ENCODE data around the gene ESAM.

The ESAM gene

GRCh38 chr11:124799348-124800225, 37.5 kb upstream of the ESAM start:
- peak overlapping the region; percentile 89 for H3K4me2 ChIP-seq
- peak overlapping the region; percentile 85 for H3K9ac ChIP-seq
- no peaks in the 10 kb centered on the region for H3K36me3 ChIP-seq
- H3K27me3 ChIP-seq, result no peaks in the 10 kb centered on the region
- H3K9me3 ChIP-seq, result no peaks in the 10 kb centered on the region
- peaks cover 36% of the 10 kb centered on the region for H3K4me1 ChIP-seq
- H4K20me1 ChIP-seq, result peaks cover 45% of the 10 kb centered on the region
- no peak for TF ChIP-seq Cebpa-rat (IDR thresholded peaks at IDR 0.05)
- peak overlapping the region; percentile 96 for H3K27ac ChIP-seq
- peak overlapping the region; percentile 79 for H3K4me3 ChIP-seq

GRCh38 chr11:124798991-124799347, 36.9 kb upstream of the ESAM start:
- Histone ChIP-seq H3K4me1 (peaks cover 36% of the 10 kb centered on the region), H3K4me2 (peak overlapping the region; percentile 89), H4K20me1 (peaks cover 51% of the 10 kb centered on the region), H3K27me3 (no peaks in the 10 kb centered on the region), H3K9me3 (no peaks in the 10 kb centered on the region), H3K36me3 (no peaks in the 10 kb centered on the region), H3K4me3 (peak overlapping the region; percentile 79), H3K9ac (peak overlapping the region; percentile 85), H3K27ac (peak overlapping the region; percentile 96)
- no peak for TF ChIP-seq Cebpa-rat (IDR thresholded peaks at IDR 0.05)

- H3K4me3 ChIP-seq, result no peak overlapping the region
- no peaks in the 10 kb centered on the region for H3K27me3 ChIP-seq
- no peak overlapping the region for H3K4me2 ChIP-seq
- H4K20me1 ChIP-seq, result peaks cover 78% of the 10 kb centered on the region
- H3K9ac ChIP-seq, result no peak overlapping the region
- no peaks in the 10 kb centered on the region for H3K36me3 ChIP-seq
- no peaks in the 10 kb centered on the region for H3K9me3 ChIP-seq
- no peak overlapping the region for H3K27ac ChIP-seq
- TF ChIP-seq Cebpa-rat (IDR thresholded peaks at IDR 0.05), result no peak
- peaks cover 36% of the 10 kb centered on the region for H3K4me1 ChIP-seq
Measured at GRCh38 chr11:124796312-124796711, 34.2 kb upstream of the ESAM start.

GRCh38 chr11:124793466-124794278, 31.6 kb upstream of the ESAM start:
- Histone ChIP-seq H3K27me3 (no peaks in the 10 kb centered on the region), H3K36me3 (no peaks in the 10 kb centered on the region), H3K4me1 (peaks cover 26% of the 10 kb centered on the region), H3K27ac (no peak overlapping the region), H3K4me3 (no peak overlapping the region), H4K20me1 (peaks cover 100% of the 10 kb centered on the region), H3K4me2 (no peak overlapping the region), H3K9me3 (no peaks in the 10 kb centered on the region), H3K9ac (no peak overlapping the region)
- no peak for TF ChIP-seq Cebpa-rat (IDR thresholded peaks at IDR 0.05)

GRCh38 chr11:124791626-124792341, 29.7 kb upstream of the ESAM start:
- H3K4me1 ChIP-seq, result peaks cover 9% of the 10 kb centered on the region; the same call in 1 of the 2 replicates

GRCh38 chr11:124788521-124788920, 26.4 kb upstream of the ESAM start:
- no peak overlapping the region for H3K27ac ChIP-seq
- no peaks in the 10 kb centered on the region for H3K36me3 ChIP-seq
- no peak overlapping the region for H3K4me3 ChIP-seq
- no peak overlapping the region for H3K4me2 ChIP-seq
- TF ChIP-seq Cebpa-rat (IDR thresholded peaks at IDR 0.05), result no peak
- H3K27me3 ChIP-seq, result no peaks in the 10 kb centered on the region
- no peak overlapping the region for H3K9ac ChIP-seq
- 0 out of 2 replicates have a peak, but pooled peaks cover 2% of the 10 kb centered on the region for H3K4me1 ChIP-seq
- H4K20me1 ChIP-seq, result peaks cover 85% of the 10 kb centered on the region
- H3K9me3 ChIP-seq, result no peaks in the 10 kb centered on the region

More at GRCh38 chr11:124791626-124792341, 29.7 kb upstream of the ESAM start:
- no peak for TF ChIP-seq Cebpa-rat (IDR thresholded peaks at IDR 0.05)
- no peak overlapping the region for H3K4me3 ChIP-seq
- H4K20me1 ChIP-seq, result peaks cover 100% of the 10 kb centered on the region
- H3K9ac ChIP-seq, result no peak overlapping the region
- H3K9me3 ChIP-seq, result no peaks in the 10 kb centered on the region
- no peak overlapping the region for H3K27ac ChIP-seq
- H3K4me2 ChIP-seq, result no peak overlapping the region
- no peaks in the 10 kb centered on the region for H3K36me3 ChIP-seq
- H3K27me3 ChIP-seq, result no peaks in the 10 kb centered on the region

GRCh38 chr11:124784051-124784450, 22.0 kb upstream of the ESAM start:
- Histone ChIP-seq H3K9ac (no peak overlapping the region), H3K27me3 (no peaks in the 10 kb centered on the region), H4K20me1 (peaks cover 47% of the 10 kb centered on the region), H3K4me1 (no peaks in the 10 kb centered on the region), H3K4me2 (no peak overlapping the region), H3K9me3 (no peaks in the 10 kb centered on the region), H3K36me3 (0 out of 2 replicates have a peak, but pooled peaks cover under 1% of the 10 kb centered on the region), H3K27ac (no peak overlapping the region), H3K4me3 (no peak overlapping the region)
- TF ChIP-seq Cebpa-rat (IDR thresholded peaks at IDR 0.05), result no peak

GRCh38 chr11:124783002-124783401, 20.9 kb upstream of the ESAM start:
- H3K9me3 ChIP-seq, result no peaks in the 10 kb centered on the region
- peaks cover 8% of the 10 kb centered on the region; the same call in 1 of the 2 replicates for H3K36me3 ChIP-seq
- H4K20me1 ChIP-seq, result peaks cover 37% of the 10 kb centered on the region
- H3K4me2 ChIP-seq, result no peak overlapping the region
- no peak overlapping the region for H3K4me3 ChIP-seq
- TF ChIP-seq Cebpa-rat (IDR thresholded peaks at IDR 0.05), result no peak
- H3K27me3 ChIP-seq, result no peaks in the 10 kb centered on the region
- no peak overlapping the region for H3K27ac ChIP-seq
- no peak overlapping the region for H3K9ac ChIP-seq
- 0 out of 2 replicates have a peak, but pooled peaks cover under 1% of the 10 kb centered on the region for H3K4me1 ChIP-seq

- H3K4me3 ChIP-seq, result no peak overlapping the region
- no peak overlapping the region for H3K9ac ChIP-seq
- H3K4me1 ChIP-seq, result peaks cover 12% of the 10 kb centered on the region; the same call in 1 of the 2 replicates
- no peaks in the 10 kb centered on the region for H3K9me3 ChIP-seq
- H3K4me2 ChIP-seq, result no peak overlapping the region
- H3K27me3 ChIP-seq, result no peaks in the 10 kb centered on the region
- no peak for TF ChIP-seq Cebpa-rat (IDR thresholded peaks at IDR 0.05)
- no peak overlapping the region for H3K27ac ChIP-seq
- H3K36me3 ChIP-seq, result peaks cover 12% of the 10 kb centered on the region; the same call in 1 of the 2 replicates
- peaks cover 9% of the 10 kb centered on the region; the same call in 1 of the 2 replicates for H4K20me1 ChIP-seq
Measured at GRCh38 chr11:124779568-124779967, 17.5 kb upstream of the ESAM start.
